HG03469 (cell line): Measurements from ENCODE around the gene EML6.

Experiments used
- ATAC-seq: cut with Tn5 transposase; IDR thresholded peaks from one replicate; pipeline ENCODE4 v1.9.1; 2021; ENCODE audit warnings: mild to moderate bottlenecking, moderate library complexity, moderate number of reproducible peaks; ENCODE audit not compliant: unreplicated experiment

The EML6 gene

DNA sequence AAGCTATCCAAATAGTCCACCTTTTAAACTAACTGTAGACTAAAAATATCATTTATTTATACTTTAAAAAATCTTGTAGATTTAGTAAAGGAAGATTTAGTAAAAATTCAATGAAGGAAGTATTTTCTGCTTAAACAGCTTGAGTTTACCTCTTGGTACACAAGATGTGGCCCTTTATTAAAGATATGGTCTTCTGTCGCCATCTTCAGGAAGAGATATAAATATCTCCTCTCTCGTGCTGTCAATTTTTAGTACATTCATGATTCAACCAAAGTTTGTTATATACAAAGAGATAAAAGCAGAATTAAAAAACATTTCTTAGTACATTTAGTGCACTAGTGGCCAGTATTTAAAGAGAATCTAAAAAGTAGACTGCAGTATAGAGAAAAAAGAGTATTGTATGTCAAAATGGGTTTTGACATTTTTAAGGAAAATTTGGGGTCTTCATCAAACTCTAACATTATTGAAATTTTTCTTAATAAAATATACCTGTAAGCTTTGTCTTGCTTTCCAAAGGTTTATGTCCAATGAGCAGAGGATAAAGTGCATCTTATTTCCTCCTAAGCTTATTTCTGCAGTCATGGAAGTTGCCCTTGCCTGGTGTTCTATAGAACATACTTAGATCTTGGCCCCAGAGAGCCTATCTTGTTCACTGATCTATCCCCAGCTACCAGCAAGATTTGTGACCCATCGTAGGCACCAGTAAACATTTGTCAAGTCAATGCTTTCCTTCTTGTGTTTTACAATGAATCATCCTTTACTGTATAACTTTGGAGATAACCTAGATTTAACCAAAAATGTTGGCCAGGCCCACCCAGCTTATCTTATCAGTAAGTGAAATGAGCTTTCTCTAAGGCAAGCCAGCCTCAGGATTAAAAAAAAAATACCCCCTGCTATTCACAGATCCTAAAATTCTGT lies 18.5 kb upstream of the EML6 start:
- no peak for ATAC-seq

DNA sequence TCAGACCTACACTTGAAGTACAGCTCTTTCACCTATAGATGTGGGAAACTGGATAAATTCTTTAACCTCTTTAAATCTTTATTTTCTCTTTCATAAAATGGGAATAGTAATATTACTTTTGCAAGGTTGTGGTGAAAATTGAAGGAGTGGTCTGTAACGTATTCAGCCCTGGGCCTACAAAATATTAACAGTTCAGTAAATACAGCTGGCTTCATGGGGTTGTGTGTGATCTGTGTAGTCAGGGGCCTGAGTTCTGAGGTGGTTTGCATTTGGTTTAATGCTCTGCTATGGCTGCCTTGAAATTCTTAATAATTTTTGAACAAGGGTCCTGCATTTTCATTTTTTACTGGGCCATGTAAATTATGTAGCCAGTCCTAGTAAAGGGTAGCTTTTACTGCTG lies 16.8 kb upstream of the EML6 start:
- no peak for ATAC-seq

DNA sequence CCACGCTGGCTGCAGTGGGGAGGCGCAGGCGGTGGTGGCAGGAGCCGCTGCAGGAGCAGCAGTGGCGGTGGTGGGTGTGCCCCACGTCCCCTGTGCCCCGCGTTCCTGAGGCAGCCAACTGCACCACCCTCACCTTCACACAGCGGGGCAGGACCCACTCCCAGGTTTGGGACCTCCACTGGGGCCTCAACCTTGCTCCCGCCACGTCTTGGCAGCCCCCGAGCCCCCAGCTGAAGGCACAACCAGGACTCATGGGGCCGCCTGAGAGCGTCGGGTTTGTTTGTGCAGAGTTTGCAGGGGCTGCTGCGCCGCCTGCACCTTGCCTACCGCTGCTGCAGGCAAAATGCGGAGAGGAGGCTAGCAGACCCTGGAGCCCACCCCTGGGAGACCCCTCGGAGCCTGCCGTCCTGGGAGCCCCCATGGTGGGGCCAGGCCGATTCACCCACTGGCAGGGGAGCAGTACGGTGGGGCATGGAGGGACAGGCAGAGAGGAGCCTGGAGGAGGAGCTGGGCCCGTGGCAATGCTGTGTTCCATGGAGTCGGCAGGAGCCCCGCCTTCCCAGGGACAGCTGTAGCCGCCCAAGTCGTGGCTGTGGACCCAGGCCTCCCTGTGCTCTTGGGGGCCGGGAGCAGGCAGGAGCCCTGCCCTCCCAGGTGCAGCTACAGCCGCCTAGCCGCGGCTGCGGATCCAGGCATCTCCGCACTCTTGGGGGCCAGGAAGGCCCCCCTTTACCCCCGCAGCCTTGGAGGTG lies 14.7 kb upstream of the EML6 start:
- no peak for ATAC-seq

DNA sequence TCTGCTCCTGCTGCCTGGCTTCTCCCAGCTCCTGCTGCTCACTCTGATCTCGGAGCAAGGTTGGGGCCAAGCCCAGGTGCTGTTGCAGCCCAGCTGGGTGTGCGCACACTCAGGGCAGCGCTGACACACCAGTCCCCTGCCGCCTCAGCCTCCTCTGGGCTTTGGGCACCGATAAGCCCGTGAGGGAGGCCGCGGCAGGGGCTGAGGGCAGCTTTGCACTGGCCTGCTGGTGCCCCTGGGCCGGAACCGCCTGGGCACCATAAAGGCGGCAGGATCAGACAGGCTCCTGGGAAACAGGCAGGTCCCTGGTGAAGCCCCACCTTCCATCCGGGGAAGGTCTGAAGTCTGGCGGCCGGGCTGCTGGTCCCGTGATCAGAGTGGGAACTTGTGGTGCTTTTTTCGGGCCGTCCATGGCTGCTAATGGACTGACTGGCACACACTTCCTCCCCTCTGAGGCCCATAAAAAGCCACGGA lies 14.1 kb upstream of the EML6 start:
- no peak for ATAC-seq

DNA sequence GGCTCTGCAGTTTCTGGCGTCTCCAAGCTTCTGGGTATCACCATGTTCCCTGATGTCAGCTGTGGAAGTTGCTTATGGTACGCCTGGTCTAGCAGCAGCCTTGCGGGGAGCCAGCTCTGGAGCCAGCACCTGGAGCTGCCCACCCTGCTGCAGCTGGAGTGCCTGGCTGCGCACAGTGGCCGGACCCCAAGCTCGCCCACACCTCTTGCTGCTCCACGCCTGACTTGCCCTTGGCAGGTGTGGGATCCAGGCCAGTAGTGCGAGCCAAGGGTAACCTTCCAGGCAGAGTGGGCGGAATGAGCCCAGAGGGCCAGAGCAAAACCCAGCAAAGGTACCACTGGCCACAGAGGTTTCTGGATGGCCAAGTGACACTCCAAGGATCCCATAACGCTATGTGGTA lies 13.2 kb upstream of the EML6 start:
- no peak for ATAC-seq

DNA sequence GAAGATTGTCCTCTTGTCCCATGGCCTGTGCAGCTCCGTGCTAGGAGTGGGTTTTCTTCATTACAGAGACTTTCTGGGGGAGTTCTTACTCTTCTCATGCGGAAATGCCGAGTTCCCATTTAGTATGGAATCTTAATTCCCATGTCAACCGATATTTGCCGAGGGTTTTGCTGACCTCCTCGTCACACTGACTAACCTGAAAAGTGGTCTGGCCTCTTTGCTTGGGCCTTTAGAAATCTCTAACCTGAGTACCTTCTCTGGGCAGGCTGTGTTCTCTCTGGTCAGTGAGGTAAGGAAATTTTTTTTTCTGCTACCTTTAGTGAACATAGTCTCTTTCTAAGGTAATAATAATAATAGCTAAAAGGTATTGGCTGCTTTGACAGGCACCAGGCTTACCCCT lies 10.9 kb upstream of the EML6 start:
- no peak for ATAC-seq

DNA sequence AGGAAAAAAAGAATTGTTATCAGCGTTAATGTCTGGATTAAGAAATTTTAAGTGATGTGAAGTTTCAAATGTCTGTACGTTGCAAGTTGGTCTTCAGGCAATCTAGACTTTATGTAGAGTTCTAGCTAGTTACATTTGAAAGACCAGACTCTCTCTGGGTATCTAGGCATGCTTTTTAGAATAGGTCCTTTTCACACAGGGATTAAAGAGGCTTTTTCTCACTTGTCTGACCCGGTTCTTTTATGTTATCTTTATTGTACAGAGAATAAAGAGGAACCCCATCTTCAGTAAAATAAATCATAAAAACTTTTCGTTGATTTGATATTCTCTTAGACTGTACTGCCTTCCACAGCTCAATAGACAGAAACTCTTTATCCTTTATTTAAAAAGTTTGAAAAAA lies 8.5 kb upstream of the EML6 start:
- ATAC-seq: no peak

DNA sequence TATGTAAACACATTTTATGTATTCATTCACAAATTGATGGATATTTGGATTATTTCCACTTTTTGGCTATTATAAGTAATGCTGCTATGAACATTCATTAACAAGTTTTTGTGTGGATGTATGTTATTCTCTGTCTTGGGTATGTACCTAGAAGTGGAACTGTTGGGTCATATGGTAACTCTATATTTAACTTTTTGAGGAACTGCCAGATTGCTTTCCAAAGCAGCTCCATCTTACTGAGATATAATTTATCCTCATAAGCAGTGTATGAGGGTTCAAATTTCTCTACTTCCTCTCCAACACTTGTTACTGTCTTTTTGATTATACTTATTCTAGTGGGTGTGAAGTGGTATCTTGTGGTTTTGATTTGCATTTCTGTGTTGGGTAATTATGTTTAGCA lies 7.1 kb upstream of the EML6 start:
- no peak for ATAC-seq

DNA sequence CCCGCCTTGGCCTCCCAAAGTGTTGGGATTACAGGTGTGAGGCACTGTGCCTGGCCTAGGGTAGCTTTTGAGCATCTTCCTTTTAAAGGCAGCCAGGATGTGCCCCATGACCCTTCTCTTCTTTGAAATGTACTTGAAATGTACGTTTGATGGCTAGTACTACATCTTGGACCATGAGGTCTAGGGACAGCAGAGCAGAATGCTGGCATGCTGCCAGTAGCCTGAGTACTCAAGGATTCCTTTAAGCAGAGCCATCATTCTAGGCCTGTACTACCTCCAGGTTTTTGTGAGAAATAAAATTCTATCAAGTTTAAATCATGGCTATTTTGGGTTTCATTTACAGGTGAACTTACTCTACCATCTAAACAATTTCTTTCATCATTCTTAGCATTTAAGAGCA lies 2.9 kb upstream of the EML6 start:
- ATAC-seq: no peak

DNA sequence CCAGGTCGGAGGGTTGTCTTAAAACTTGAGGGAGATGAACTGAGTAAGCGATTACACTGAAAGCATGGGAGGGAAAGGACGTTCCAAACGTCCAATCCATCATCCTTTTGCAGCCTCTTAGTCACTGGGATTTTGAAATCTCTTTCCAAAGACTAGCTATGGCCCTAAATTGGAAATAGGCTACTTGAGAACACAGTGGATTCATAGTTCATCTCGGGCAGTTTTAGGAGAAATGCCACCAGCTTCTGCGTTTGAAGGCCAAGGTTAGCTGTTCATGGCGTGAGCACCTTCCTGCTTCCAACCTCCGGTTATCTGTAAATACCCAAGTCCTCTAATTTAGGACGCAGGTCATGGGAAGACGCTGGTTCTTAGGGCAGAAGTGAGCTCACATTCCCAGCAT lies 821 bp upstream of the EML6 start:
- ATAC-seq: no peak

DNA sequence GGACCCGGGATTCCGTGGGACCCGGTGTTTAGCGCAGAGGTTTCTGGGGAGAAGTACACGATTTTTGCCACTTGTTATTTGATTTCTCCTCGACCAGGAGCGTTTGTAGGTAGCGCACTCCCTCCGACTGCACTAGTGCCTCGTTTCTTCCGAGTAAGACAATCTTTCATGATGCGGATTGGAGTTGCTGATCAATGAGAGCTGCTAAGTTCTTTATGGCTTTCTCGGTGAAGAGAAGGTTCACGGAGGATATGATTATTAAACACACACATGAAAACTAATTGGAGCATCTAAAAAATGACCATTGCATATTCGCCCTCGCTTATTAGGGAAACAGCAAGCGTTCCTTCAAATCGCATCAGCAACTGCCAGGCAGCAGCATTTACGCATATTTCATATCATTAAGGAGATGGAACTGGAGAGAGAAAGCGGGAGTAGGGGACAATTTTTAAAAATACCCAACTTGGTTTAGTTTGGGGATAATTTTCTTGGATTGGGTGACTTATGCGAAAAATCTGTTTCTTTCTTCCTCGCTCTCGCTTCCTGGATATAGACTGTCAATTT lies 616 bp downstream of the EML6 start:
- ATAC-seq: no peak

DNA sequence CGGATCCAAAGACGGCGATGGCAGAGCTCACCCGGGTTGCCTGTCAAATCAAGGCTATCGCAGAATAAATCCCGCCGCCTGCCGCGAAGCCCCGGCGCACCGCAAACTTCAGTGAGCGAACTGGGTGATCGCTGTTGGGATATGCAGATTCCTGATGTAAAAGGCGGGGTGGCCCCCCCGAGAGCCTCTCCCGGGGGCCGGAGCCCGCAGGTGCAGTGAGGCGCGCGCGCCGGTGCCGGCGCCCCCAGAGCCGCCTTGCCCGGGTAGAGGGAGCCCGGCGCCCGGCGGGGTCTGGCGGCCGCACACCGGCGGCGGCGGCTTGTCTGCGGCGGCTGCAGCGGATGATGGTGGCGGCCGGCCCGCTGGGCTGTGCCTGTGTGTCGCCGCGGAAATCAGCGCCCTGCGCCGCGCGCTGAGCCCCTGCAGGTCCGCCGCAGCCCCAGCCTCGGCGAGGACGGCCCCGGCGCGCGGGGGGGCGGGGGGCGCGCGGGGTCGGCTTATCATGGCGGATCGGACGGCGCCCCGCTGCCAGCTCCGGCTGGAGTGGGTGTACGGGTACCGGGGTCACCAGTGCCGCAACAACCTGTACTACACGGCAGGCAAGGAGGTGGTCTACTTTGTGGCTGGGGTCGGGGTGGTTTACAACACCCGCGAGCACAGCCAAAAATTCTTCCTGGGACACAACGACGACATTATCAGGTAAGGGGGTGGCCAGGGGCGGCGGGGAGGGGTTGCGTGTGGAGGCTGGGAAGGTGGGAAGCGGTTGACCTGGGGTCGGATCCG lies 1.3 kb downstream of the EML6 start:
- ATAC-seq: no peak

DNA sequence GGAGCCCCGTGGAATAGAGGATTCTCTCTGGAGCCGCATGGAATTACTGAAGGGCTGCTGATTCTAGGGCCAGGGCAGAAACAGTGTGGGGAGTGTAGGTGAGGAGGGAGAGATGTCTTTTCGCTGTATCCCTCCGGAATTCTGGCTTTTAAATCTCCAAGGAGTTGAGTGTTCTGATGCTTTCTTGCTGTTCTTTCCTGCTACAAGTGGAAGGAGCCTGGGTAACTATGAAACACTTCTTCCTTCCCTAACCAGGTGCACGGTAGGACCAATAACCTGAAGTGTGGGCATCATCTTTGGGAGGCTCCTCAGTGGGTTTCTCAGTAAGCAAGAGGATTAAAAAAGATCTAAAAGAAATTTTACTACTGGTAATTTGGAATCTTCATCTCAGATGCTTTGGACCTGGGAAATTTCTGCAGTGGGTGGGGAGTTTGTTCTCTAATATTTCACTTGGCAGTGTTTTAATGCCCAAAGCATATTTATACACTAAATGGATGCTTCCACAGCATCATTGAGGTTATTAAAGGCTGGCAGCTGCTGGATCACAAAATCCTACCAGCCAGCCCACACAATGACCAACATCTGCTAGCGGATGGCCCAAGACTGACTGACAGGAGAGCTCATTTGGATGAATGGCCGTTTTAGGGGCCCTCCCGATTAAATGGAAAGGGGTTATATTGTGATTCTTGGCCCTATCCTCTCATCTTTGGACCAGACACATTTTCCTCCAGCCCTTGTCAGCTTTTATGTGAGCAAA lies 2.1 kb downstream of the EML6 start:
- ATAC-seq: no peak

DNA sequence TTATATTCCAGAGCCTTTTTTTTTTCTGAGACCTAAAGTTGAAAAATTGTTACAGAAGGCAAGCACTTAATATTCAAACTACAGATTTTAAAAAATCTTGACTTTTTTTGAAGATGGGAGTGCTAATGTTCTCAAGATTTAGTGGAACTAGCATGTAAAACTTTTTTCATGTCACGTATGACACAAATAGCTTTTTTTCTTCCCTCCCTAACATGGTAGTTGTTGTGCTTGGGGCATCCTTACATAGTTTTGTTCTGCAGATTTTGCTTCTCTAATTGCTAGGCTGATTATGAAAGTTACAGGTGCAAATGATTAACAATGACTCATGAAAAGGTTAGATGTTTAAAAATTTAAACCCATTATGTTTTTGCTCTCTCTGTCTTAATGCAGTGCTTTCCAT lies 3.0 kb downstream of the EML6 start:
- no peak for ATAC-seq

DNA sequence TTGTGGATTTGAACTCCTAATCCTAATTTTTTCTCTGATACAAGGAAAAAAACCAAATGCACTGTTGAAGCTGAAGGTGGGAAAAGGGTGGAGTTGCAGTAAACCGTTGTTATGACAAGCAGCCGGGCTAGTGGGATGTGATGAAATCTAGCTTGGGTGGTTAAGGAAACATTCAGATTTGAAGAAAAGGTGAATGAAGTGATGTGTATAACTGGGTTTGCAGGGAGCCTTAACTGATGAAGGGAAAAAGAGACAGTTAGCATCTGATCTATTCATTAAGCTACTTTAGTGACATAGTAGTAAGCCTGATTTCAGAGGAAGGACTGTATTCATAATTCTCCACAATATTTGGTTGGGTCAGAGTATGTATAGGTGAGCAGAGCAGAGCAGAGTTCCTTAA lies 3.5 kb downstream of the EML6 start:
- no peak for ATAC-seq

DNA sequence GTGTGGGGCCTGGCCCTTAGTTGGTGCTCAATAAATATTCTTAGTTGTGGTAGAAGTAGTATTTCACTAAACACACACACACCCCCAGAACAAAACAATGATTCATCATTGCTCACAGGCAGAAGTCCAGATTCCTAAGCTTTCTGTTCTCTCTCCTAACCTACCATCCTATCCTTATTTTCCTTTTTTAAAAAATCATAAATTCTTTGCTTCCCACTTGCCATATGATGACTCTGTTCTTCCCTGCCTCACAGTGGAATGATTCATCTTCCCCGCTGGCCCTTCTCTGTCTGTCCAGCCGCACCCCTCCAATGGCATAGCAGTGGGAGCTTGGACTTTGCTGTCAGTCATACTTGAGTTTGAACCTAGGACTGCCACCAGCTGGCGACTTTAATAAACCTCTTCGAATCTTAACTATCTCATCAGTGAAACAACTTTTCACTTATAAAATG lies 5.2 kb downstream of the EML6 start:
- ATAC-seq: no peak

DNA sequence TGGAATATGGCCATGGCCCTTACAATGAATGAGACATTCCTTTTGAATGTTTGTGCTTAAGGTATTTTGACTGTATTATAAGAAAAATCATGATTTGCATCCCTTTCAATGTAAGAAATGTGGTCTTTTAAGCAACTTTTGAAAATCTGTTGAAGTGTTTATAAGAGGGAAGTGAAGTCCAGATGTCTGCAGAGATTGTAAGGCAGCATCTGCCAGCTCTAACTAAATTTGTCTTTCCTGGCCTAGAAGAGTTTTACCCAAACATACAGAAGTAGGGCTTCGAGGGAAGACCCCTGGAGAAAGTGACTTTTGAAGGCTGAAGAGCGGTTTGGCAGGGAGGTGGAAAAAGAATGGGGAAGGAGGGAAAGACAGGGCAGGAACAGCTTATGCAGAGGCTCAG lies 12.2 kb downstream of the EML6 start:
- ATAC-seq: no peak

DNA sequence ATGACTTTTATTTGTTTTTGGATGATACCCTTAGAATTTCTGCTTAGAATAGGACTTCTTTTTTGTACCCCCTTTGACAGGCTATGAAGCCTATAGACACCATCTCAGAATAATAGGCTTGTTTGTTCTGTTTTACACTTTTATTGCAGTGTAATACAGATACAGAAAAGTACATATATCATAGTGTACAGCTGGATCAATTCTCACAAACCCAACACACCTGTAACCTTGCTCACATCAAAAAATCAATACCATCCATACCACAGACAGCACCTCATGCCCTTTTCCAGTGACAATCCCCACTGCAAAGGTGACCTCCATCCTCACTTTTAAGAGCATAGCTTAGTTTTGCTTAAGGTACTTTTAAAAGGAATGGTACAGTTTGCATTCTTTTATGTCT lies 14.8 kb downstream of the EML6 start:
- no peak for ATAC-seq

DNA sequence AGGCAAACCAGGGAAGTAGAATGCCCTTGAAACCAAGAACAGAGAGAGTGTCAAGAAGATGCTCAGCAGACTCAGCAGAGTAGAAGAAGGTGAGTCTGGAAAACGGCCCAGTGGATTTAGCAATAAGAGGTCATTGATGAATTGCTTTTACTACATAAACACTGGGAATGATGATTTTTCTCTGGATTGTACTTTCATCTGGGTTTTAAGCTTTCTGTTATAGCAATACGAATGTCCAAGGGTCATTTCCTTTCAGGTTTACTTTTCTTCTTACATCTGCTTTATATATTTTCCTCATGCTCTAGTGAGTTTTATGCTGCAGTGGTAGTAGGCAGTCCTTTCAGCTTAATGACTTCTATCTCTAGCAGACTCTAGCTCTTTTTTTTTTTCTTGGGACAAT lies 16.9 kb downstream of the EML6 start:
- ATAC-seq: no peak

DNA sequence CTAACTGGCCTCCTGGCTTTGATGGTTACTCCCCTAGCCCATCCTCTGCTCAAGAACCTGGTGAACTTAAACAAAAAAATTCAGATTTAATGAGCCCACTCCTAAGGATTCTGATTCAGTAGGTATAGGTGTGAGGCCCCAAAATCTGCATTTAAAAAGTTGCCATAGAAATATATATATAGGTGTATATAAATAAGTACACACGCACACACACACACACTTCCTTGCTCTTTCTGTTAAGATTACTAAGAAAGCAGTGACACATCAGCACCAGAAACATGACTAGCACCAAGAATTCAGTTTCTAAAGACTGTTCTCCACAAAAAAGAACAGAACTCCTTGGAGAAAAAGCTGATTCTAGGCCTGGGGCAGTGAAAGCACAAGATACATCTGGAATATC lies 17.8 kb downstream of the EML6 start:
- ATAC-seq: no peak
